SIG-M5 treated with dmso at 0.1 percent for 504 hours (cell line): ENCODE measurements around the gene TBXAS1.

ENCODE experiments used
- DNase-seq: peaks from one replicate; lab custom pipeline; 2025; ENCODE audit not compliant: unreplicated experiment; lab: John Stamatoyannopoulos, UW

TBXAS1 gene

GRCh38 chr7:140061607-140061930 is 232.5 kb downstream of the TBXAS1 start:
- DNase-seq, result no peak

- no peak for DNase-seq
Measured at GRCh38 chr7:140062118-140062527, 233.1 kb downstream of the TBXAS1 start.

- peak; percentile 72 for DNase-seq
Measured at GRCh38 chr7:140062528-140063299, 233.7 kb downstream of the TBXAS1 start, which contains the start of gene PARP12. TSS of gene PARP12 (minus strand) at chr7:140062951. CDS start at chr7:140062847, 104 bp downstream.

GRCh38 chr7:140067052-140067451 is 238.0 kb downstream of the TBXAS1 start:
- no peak for DNase-seq

- no peak for DNase-seq
Measured at GRCh38 chr7:140068033-140068432, 239.0 kb downstream of the TBXAS1 start.

- no peak for DNase-seq
Measured at GRCh38 chr7:140069298-140069949, 240.4 kb downstream of the TBXAS1 start.
